ENCODE results near the gene GNB1. TPM values are rescaled to one million over a fixed set of nuclear protein-coding genes. Genes with fewer than 3 reads are reported as not detected.

The GNB1 gene
- total RNA-seq, 4 donors from 2014 or later: 150 to 191 (median 159) TPM

DNA sequence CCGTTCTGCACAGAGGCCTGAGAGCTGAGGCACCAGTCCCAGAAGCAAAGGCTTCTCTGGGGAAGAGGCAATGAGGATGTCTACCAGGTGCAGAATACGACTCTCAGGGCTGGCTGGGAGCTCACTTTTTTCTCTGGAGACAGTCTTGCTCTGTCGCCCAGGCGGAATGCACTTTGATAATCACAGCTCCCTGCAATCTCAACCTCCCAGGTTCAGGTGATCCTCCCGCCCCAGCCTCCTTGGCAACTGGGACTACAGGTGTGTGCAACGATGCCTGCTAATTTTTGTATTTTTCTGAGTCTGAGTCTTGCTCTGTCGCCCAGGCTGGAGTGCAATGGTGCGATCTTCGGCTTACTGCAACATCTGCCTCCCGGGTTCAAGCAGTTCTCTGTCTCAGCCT lies 130.2 kb downstream of the GNB1 start:
- H3K4me1 ChIP-seq: peaks cover 0 to 27% (median 2%) of the 10 kb centered on the region in 4 donors
- TF ChIP-seq, protein P1, sequence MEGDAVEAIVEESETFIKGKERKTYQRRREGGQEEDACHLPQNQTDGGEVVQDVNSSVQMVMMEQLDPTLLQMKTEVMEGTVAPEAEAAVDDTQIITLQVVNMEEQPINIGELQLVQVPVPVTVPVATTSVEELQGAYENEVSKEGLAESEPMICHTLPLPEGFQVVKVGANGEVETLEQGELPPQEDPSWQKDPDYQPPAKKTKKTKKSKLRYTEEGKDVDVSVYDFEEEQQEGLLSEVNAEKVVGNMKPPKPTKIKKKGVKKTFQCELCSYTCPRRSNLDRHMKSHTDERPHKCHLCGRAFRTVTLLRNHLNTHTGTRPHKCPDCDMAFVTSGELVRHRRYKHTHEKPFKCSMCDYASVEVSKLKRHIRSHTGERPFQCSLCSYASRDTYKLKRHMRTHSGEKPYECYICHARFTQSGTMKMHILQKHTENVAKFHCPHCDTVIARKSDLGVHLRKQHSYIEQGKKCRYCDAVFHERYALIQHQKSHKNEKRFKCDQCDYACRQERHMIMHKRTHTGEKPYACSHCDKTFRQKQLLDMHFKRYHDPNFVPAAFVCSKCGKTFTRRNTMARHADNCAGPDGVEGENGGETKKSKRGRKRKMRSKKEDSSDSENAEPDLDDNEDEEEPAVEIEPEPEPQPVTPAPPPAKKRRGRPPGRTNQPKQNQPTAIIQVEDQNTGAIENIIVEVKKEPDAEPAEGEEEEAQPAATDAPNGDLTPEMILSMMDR (IDR thresholded peaks at IDR 0.05): no peak
- TF ChIP-seq POLR2A (IDR thresholded peaks at IDR 0.05) (no peak), EP300 (IDR thresholded peaks at IDR 0.05) (no peak)
- H3K27me3 ChIP-seq: no peaks in the 10 kb centered on the region
- no peaks in the 10 kb centered on the region for H3K9me3 ChIP-seq
- peaks cover 0 to 93% (median 27%) of the 10 kb centered on the region in 3 donors for H3K36me3 ChIP-seq
- no peak for DNase-seq (ENCODE audit: low spot score in 2 of 2)
- 89 to 92% methylated on average over 10 of the region's 10 CpGs for whole genome bisulfite sequencing, 2 donors
- no peak overlapping the region for H3K27ac ChIP-seq
- no peak overlapping the region for H3K4me3 ChIP-seq

DNA sequence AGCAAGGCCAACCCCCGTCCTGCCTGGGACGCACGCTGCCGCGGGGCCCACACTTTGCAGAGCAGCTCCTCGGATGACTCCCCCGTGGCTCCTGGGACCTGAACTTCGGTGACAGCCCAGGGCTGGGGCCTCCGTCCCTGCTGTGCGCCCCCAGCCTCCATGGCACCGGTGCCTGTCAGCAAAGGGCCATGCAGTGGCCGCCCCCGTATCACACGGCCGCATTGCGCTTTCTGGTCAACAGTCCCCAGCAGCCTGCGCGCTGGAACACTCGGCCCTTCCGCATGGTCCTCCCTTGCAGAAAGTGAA lies 130.6 kb downstream of the GNB1 start:
- Histone ChIP-seq H3K9me3 (no peaks in the 10 kb centered on the region), H3K36me3 (peaks cover 0 to 97% (median 27%) of the 10 kb centered on the region in 3 donors), H3K4me3 (no peak overlapping the region), H3K27ac (no peak overlapping the region), H3K27me3 (no peaks in the 10 kb centered on the region), H3K4me1 (peaks cover 0 to 27% (median 2%) of the 10 kb centered on the region in 4 donors)
- no peak for TF ChIP-seq EP300 (IDR thresholded peaks at IDR 0.05)
- 88 to 89% methylated on average over 20 of the region's 20 CpGs for WGBS, 2 donors
- DNase-seq (ENCODE audit: low spot score in 2 of 2): no peak

DNA sequence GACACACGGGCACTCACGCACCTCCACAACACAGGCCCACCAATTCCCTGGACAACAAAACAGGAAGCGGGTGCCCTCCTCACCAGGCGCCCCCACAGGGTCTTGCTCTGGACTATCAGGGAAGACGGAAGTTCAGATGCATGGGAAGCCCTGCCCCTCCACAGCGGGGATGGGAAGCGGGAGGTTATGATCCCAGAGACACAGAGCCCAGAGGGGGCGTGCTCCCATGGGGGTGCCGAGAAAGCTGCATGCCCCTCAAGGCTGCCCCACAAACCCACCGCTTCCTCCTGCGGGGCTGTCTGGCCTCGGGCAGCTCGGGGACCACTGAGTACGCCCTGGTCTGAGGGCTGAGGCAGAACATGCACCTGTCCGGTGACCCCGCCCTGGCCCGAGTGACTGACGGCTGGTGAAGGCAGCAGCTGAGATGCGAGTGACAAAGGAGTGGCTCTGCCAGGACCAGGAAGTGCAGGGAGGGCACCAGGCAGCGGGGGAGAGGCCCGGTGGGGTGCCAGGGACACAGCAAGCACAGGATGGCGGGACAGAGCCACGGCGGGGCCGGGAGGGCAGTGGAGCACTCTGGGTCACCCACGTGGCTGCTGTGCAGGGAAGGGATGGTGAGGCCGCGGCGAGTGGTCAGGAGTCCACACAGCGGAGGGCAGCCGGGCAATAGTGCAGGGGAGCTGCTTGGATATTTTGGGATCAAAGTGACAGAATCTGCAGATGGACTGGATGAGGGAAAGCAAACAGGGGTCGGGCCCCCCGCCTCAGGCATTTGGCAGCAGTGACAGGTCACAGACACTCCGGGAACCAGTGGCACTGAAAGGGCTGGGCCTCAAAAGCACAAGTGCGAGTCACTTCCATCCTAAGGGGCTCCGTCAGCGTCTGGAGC lies 131.2 kb downstream of the GNB1 start:
- Histone ChIP-seq H3K27ac (peak overlapping the region in 1 of 4 donors; percentile 67), H3K36me3 (peaks cover 0 to 98% (median 27%) of the 10 kb centered on the region in 3 donors), H3K4me3 (no peak overlapping the region), H3K9me3 (no peaks in the 10 kb centered on the region), H3K27me3 (no peaks in the 10 kb centered on the region), H3K4me1 (peaks cover 0 to 27% (median 2%) of the 10 kb centered on the region in 4 donors)
- no peak for TF ChIP-seq EP300 (IDR thresholded peaks at IDR 0.05)
- TF ChIP-seq, protein P1 (IDR thresholded peaks at IDR 0.05): no peak
- no peak for TF ChIP-seq POLR2A (IDR thresholded peaks at IDR 0.05)
- 89 to 92% methylated on average over 35 to 37 of the region's 37 CpGs for WGBS, 2 donors
- no peak for DNase-seq (ENCODE audit: low spot score in 2 of 2)

DNA sequence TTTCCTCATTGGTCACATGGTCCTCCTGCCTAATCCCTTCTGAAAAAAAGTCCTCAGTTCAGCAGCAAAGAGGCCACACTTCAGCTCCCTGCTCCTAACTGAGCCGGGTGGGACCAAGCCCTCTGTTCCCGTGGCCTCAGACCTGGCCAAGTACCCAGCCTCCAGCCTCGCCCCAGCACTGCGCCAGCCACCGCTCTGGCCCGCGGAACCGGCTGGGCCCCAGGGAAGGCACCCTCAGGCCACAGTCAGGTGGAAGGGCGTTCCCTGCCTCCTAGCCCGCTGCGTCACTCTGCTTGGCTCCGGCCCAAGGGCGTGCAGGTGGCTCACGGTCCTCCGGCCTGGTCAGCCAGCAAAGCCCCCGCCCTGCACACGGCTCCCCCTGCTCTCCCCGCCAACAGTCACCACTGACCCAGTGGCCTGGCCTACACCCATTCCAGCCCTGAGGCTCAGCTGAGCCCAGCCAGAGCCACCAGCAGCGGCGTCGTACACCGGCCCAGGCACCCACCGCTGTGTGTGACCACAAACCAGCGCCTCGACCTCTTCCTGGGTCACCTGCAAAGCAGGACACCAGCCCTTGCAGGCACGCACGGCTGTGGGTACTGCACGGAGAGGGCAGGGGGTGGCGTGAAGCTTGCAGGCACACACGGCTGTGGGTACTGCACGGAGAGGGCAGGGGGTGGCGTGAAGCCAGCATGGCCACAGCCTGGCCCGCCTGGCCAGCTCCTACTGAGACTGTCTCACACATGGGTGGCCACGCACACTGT lies 132.0 kb downstream of the GNB1 start:
- Histone ChIP-seq H3K4me1 (peaks cover 0 to 19% (median 2%) of the 10 kb centered on the region in 4 donors), H3K27me3 (no peaks in the 10 kb centered on the region), H3K9me3 (no peaks in the 10 kb centered on the region), H3K27ac (peak overlapping the region in 2 of 4 donors; percentile 46 to 67), H3K4me3 (no peak overlapping the region), H3K36me3 (peaks cover 0 to 98% (median 29%) of the 10 kb centered on the region in 3 donors)
- TF ChIP-seq POLR2A (IDR thresholded peaks at IDR 0.05) (no peak), EP300 (IDR thresholded peaks at IDR 0.05) (peak in 1 of 2 donors; percentile 33)
- TF ChIP-seq, protein P1 (IDR thresholded peaks at IDR 0.05): no peak
- WGBS, 2 donors: 76 to 84% methylated on average over 29 to 33 of the region's 34 CpGs
- peak in 1 of 2 donors; percentile 49 for DNase-seq (ENCODE audit: low spot score in 2 of 2)

DNA sequence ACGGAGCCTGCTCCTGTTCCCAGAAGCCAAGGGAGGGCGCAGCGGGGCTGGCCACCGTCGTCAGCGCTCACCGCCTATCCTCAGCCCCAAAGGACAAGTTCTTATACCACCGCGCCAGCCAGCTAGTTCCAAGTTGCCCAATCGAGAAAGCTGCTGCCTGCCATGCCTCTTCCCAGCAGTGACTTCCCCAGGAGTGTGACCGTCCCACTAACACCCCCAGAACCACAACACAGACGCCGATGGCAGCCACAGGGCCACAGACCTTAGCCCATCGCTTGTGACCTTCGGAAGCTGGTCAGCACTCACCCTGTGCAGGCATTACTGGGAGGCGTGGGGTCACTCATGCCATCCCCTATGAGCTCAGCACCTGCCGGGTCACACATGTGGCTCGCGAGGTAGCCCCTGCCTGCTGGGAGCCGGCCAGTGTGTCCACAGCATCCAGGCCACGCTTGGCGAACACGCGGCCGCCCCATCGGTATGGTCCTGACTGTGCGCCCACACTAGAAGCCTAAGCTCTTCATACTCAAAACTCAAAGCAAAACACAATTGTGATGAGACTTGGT lies 132.7 kb downstream of the GNB1 start:
- TF ChIP-seq EP300 (IDR thresholded peaks at IDR 0.05): no peak
- TF ChIP-seq, protein P1 (IDR thresholded peaks at IDR 0.05): no peak
- no peak for TF ChIP-seq POLR2A (IDR thresholded peaks at IDR 0.05)
- Histone ChIP-seq H3K36me3 (peaks cover 3 to 99% (median 29%) of the 10 kb centered on the region in 3 donors), H3K27ac (peak overlapping the region in 2 of 4 donors; percentile 46 to 67), H3K4me3 (no peak overlapping the region), H3K27me3 (no peaks in the 10 kb centered on the region), H3K4me1 (peaks cover 0 to 17% (median 2%) of the 10 kb centered on the region in 4 donors), H3K9me3 (no peaks in the 10 kb centered on the region)
- DNase-seq (ENCODE audit: low spot score in 2 of 2): no peak
- WGBS, 2 donors: 91 to 93% methylated on average over 26 to 27 of the region's 27 CpGs

All from tibial nerve (tissue), 4 donors.